ACC112 (cell line): ENCODE measurements around the gene ARL4C.
A peak's percentile ranks its signal among the peaks of the same experiment; 100 is the strongest.

Experiments
- H2AFZ ChIP-seq: fragments of 200-600 bp; sonication (generic); one replicate; pipeline ENCODE4 v1.6.0; 2017; ENCODE audit warnings: antibody characterized with exemption, low read length; ENCODE audit not compliant: unreplicated experiment
- H3K27ac ChIP-seq: fragments of 200-600 bp; sonication (generic); 2 replicates; pipeline ENCODE4 v1.5.1; 2014; ENCODE audit warnings: low read depth, mild to moderate bottlenecking, antibody characterized with exemption, low read length, moderate library complexity
- H3K27me3 ChIP-seq: fragments of 200-600 bp; sonication (generic); 2 replicates; pipeline ENCODE4 v1.6.1; 2014; ENCODE audit warnings: mild to moderate bottlenecking, antibody characterized with exemption, low read length, moderate library complexity, mixed read lengths; ENCODE audit not compliant: insufficient read depth
- H3K36me3 ChIP-seq: fragments of 200-600 bp; sonication (generic); 2 replicates; pipeline ENCODE4 v1.6.1; 2016; ENCODE audit warnings: mild to moderate bottlenecking, antibody characterized with exemption, low read length, moderate library complexity, mixed read lengths; ENCODE audit not compliant: insufficient read depth
- H3K4me1 ChIP-seq: fragments of 200-600 bp; sonication (generic); one replicate; pipeline ENCODE4 v1.6.1; 2016; ENCODE audit warnings: low read length, mixed read lengths; ENCODE audit not compliant: insufficient read depth, unreplicated experiment, control insufficient read depth
- H3K4me3 ChIP-seq: fragments of 200-600 bp; sonication (generic); 2 replicates; pipeline ENCODE4 v1.5.1; 2014; ENCODE audit warnings: mild to moderate bottlenecking, low read depth, low read length
- H3K79me2 ChIP-seq: fragments of 200-600 bp; sonication (generic); one replicate; pipeline ENCODE4 v1.6.0; 2016; ENCODE audit warnings: low read length; ENCODE audit not compliant: control insufficient read depth, unreplicated experiment, insufficient read depth

ARL4C gene, protein sequence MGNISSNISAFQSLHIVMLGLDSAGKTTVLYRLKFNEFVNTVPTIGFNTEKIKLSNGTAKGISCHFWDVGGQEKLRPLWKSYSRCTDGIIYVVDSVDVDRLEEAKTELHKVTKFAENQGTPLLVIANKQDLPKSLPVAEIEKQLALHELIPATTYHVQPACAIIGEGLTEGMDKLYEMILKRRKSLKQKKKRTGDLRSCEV

GRCh38 chr2:234496835-234497593 is at the start of gene ARL4C:
TSS of gene ARL4C (minus strand) at chr2:234497081. CDS start at chr2:234496586, 495 bp downstream.
- Histone ChIP-seq H3K27me3 (peaks cover 26% of the 10 kb centered on the region), H3K4me3 (peak within 1 kb of the TSS; percentile 75), H3K79me2 (no peaks in the 10 kb centered on the region), H3K4me1 (peaks cover 5% of the 10 kb centered on the region), H3K27ac (no peak within 1 kb of the TSS), H3K36me3 (no peaks in the 10 kb centered on the region), H2AFZ (peak within 1 kb of the TSS; percentile 10)

GRCh38 chr2:234544659-234545611 is 48.1 kb upstream of the ARL4C start:
- Histone ChIP-seq H3K4me3 (no peak overlapping the region), H3K4me1 (no peaks in the 10 kb centered on the region), H3K79me2 (no peaks in the 10 kb centered on the region), H2AFZ (no peak overlapping the region), H3K27me3 (no peaks in the 10 kb centered on the region), H3K27ac (no peak overlapping the region), H3K36me3 (no peaks in the 10 kb centered on the region)

DNA sequence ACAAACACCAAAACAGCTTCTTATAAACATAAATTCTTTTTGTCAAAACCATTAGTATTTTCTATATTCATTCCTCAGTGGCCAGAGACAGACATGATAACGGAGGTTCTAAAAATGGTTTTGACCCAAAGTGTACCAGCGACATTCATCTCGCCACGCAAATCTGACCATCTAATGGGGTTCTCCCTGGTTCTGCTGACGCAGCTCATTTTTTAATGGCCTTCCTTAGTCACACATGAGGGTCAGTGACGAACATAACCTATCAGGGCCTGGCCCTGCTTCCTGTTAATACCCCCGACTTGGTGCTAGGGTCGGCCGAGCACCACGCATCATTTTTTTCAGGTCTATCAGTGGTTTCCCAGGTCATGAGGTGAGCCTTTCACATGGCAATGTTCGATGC is 45.9 kb upstream of the ARL4C start:
- H3K36me3 ChIP-seq: no peaks in the 10 kb centered on the region
- H3K4me1 ChIP-seq: no peaks in the 10 kb centered on the region
- H3K79me2 ChIP-seq: no peaks in the 10 kb centered on the region
- no peak overlapping the region for H3K27ac ChIP-seq
- no peak overlapping the region for H2AFZ ChIP-seq
- H3K4me3 ChIP-seq: no peak overlapping the region
- peaks cover 15% of the 10 kb centered on the region for H3K27me3 ChIP-seq

DNA sequence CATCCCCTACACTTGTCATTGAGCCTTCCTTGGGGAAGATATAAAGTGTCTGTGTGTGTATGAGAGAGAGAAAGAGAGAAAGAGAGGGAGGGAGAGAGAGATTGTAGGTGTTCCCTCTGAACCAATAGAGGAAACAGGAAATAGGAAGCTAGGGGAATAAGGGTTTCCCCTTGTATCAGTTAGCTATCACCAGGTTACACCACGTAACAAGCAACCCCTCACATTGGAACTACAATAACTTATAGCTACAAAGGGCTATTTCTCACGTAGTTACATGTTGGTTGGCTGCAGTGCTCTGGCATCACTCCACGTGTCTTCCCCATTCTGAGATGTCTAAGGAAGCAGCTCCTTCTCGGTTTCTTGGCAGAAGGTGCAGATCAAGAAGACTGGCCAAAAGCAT is 41.0 kb upstream of the ARL4C start:
- Histone ChIP-seq H2AFZ (no peak overlapping the region), H3K27me3 (peaks cover 62% of the 10 kb centered on the region), H3K27ac (no peak overlapping the region), H3K4me1 (no peaks in the 10 kb centered on the region), H3K36me3 (no peaks in the 10 kb centered on the region), H3K79me2 (no peaks in the 10 kb centered on the region), H3K4me3 (no peak overlapping the region)

DNA sequence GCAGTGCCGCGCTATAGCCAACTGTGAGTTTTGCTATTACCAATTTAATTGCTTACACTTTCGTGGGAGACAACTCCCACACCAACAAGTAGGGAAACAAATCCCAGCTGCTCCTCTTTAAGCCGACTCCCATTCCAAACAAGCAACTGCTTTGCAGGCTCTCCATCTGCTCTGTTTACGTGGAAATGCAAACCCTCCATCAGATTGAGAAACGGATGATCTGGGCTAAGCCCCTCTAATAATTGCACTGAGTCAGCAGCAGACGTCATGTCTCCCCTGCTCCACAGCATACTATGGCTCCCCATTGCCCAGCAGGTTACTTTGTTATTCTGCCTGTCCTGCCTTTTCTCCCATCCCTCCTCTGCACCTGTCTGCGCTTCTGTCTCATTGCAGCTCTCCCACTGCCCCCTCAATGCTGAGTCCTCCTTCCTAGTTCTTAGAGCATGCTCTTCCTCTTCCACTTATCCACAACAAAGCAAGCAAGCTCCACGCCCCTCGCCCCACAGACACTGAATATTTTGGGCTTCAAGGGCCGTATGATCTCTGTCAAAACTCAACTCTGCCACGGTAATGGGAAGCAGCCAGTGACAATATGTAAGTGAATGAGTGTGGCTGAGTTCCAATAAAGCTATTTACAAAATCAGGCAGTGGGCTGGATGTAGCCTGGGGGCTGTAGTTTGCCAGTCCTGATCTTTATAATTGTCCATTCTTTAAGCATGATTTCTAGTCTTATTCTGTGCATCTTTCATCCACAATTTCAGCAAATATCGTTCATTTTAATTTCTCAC is 39.5 kb upstream of the ARL4C start:
- H3K36me3 ChIP-seq: no peaks in the 10 kb centered on the region

DNA sequence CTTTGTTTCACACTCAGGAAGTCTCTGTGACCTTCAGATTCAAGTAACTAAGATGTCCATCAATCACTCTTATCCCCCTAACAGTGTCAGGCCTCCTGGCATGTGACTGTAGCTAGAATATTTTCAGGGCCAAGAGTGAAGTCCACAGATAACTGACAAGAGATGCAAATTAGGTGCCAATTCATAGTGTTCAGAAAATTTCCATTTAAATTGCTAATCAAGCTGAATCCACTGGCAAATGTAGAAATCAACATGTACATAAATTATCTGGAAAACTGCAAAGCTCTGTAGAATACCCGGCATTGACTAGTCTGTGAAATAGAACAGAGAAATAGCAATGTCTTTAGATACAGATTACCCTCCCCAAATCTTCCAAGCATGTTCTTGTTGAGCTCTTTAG is 38.6 kb upstream of the ARL4C start:
- H3K4me3 ChIP-seq: no peak overlapping the region
- no peaks in the 10 kb centered on the region for H3K4me1 ChIP-seq
- H3K79me2 ChIP-seq: no peaks in the 10 kb centered on the region
- no peaks in the 10 kb centered on the region for H3K36me3 ChIP-seq
- H3K27ac ChIP-seq: no peak overlapping the region
- no peak overlapping the region for H2AFZ ChIP-seq
- H3K27me3 ChIP-seq: peaks cover 82% of the 10 kb centered on the region

More for the DNA sequence above, 39.5 kb upstream of the ARL4C start:
- H3K27ac ChIP-seq: no peak overlapping the region
- peaks cover 73% of the 10 kb centered on the region for H3K27me3 ChIP-seq
- H3K79me2 ChIP-seq: no peaks in the 10 kb centered on the region
- H3K4me1 ChIP-seq: no peaks in the 10 kb centered on the region
- H3K4me3 ChIP-seq: no peak overlapping the region
- H2AFZ ChIP-seq: no peak overlapping the region

DNA sequence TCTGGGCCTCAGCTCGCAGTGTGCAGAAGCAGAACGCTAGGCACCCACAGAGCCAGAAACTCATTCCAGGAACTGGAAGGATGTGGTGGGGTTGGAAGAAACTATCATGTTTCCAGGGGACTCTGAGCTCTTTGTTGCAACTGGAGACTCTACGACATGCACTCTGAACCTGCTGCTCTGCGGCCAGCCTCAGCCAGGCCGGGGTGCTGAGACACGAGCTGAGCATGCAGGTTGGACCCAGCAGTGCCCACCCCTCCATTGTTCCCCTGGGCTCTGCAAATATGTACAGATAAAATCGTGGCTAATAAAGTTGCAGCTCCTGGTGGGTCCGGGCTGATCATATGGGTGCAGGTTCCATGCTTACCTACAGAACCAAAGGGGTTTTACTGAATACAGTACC is 37.6 kb upstream of the ARL4C start:
- Histone ChIP-seq H3K27me3 (peaks cover 79% of the 10 kb centered on the region), H2AFZ (no peak overlapping the region), H3K27ac (no peak overlapping the region), H3K4me1 (no peaks in the 10 kb centered on the region), H3K36me3 (no peaks in the 10 kb centered on the region), H3K79me2 (no peaks in the 10 kb centered on the region), H3K4me3 (no peak overlapping the region)

GRCh38 chr2:234533626-234534025 is 36.7 kb upstream of the ARL4C start:
- no peaks in the 10 kb centered on the region for H3K4me1 ChIP-seq
- no peaks in the 10 kb centered on the region for H3K79me2 ChIP-seq
- H3K27ac ChIP-seq: no peak overlapping the region
- H3K36me3 ChIP-seq: no peaks in the 10 kb centered on the region
- H2AFZ ChIP-seq: no peak overlapping the region
- peaks cover 85% of the 10 kb centered on the region for H3K27me3 ChIP-seq
- H3K4me3 ChIP-seq: no peak overlapping the region

- Histone ChIP-seq H3K27me3 (peaks cover 39% of the 10 kb centered on the region), H3K4me1 (no peaks in the 10 kb centered on the region), H3K79me2 (no peaks in the 10 kb centered on the region), H2AFZ (no peak overlapping the region), H3K27ac (no peak overlapping the region), H3K36me3 (no peaks in the 10 kb centered on the region), H3K4me3 (no peak overlapping the region)
Observed at GRCh38 chr2:234528410-234529148, 31.7 kb upstream of the ARL4C start.
